GM23338 (cell line): ENCODE results near the gene PTPN6. TPM values are rescaled to one million over a fixed set of nuclear protein-coding genes. Genes with fewer than 3 reads are reported as not detected.

ENCODE experiments used
- ATAC-seq: fragments of 200-7000 bp; cut with Tn5 transposase; 3 replicates; pipeline ENCODE4 v1.9.1; 2020
- DNase-seq: peaks from one replicate; pipeline ENCODE4 v3.0.0-alpha.2; 2015; ENCODE audit warnings: low spot score
- H2AFZ ChIP-seq: fragments of 200-600 bp; sonication (generic); 2 replicates; pipeline ENCODE4 v1.8.0; 2016; ENCODE audit warnings: antibody characterized with exemption, mild to moderate bottlenecking, moderate library complexity
- H3F3A ChIP-seq: fragments of 200-600 bp; sonication (generic); replicated peaks from 2 replicates; pipeline ENCODE4 v1.8.0; 2017; ENCODE audit warnings: antibody characterized with exemption, mixed run types, low read depth
- H3K27ac ChIP-seq: fragments of 200-600 bp; sonication (generic); 2 replicates; pipeline ENCODE4 v1.6.1; 2016; ENCODE audit warnings: low read depth
- H3K27me3 ChIP-seq: fragments of 200-600 bp; sonication (generic); 2 replicates; pipeline ENCODE4 v1.8.0; 2016; ENCODE audit warnings: mild to moderate bottlenecking, mixed run types, moderate library complexity; ENCODE audit not compliant: insufficient read depth
- H3K36me3 ChIP-seq: fragments of 200-600 bp; sonication (generic); 2 replicates; pipeline ENCODE4 v1.8.0; 2016; ENCODE audit warnings: mild to moderate bottlenecking; ENCODE audit not compliant: insufficient read depth
- H3K4me1 ChIP-seq: fragments of 200-600 bp; sonication (generic); 2 replicates; pipeline ENCODE4 v1.8.0; 2016; ENCODE audit warnings: mild to moderate bottlenecking, moderate library complexity; ENCODE audit not compliant: insufficient read depth
- H3K4me2 ChIP-seq: fragments of 200-600 bp; sonication (generic); 2 replicates; pipeline ENCODE4 v1.7.1; 2017; ENCODE audit warnings: mixed run types
- H3K4me3 ChIP-seq: fragments of 200-600 bp; sonication (generic); 2 replicates; pipeline ENCODE4 v1.6.1; 2016; ENCODE audit warnings: mixed run types
- H3K79me2 ChIP-seq: fragments of 200-600 bp; sonication (generic); replicated peaks from 2 replicates; pipeline ENCODE4 v1.8.0; 2017; ENCODE audit warnings: mild to moderate bottlenecking; ENCODE audit not compliant: insufficient read depth
- H3K9me2 ChIP-seq: fragments of 200-600 bp; sonication (generic); 2 replicates; pipeline ENCODE4 v1.8.0; 2017; ENCODE audit not compliant: insufficient read depth
- H4K20me1 ChIP-seq: fragments of 200-600 bp; sonication (generic); replicated peaks from 2 replicates; pipeline ENCODE4 v1.8.0; 2017; ENCODE audit warnings: mild to moderate bottlenecking; ENCODE audit not compliant: insufficient read depth
- H3K27ac Mint-ChIP-seq: 2 replicates; pipeline ENCODE4 v1.8.0; 2020; ENCODE audit warnings: inconsistent platforms, mild to moderate bottlenecking, moderate library complexity, mixed read lengths
- H3K27me3 Mint-ChIP-seq: 3 replicates; pipeline ENCODE4 v1.8.0; 2022; ENCODE audit warnings: low read depth, mild to moderate bottlenecking, moderate library complexity, mixed read lengths, inconsistent platforms; ENCODE audit not compliant: insufficient read depth, poor library complexity
- H3K36me3 Mint-ChIP-seq: 3 replicates; pipeline ENCODE4 v1.8.0; 2021; ENCODE audit warnings: low read depth, mild to moderate bottlenecking, inconsistent platforms, moderate library complexity, mixed read lengths
- H3K4me1 Mint-ChIP-seq: 3 replicates; pipeline ENCODE4 v1.8.0; 2020; ENCODE audit warnings: mild to moderate bottlenecking, inconsistent platforms, mixed read lengths
- H3K4me3 Mint-ChIP-seq: 3 replicates; pipeline ENCODE4 v1.8.0; 2021; ENCODE audit warnings: moderate library complexity, mild to moderate bottlenecking, inconsistent platforms, mixed read lengths
- H3K9me3 Mint-ChIP-seq: 3 replicates; pipeline ENCODE4 v1.8.0; 2020; ENCODE audit warnings: moderate library complexity, mild to moderate bottlenecking, inconsistent platforms, mixed read lengths
- ETS1 ChIP-seq: IDR thresholded peaks from 2 replicates; pipeline ENCODE4 v1.6.1; 2016; ENCODE audit warnings: antibody characterized with exemption
- EZH2phosphoT487 ChIP-seq: fragments of 200-600 bp; sonication (generic); IDR thresholded peaks from one replicate; pipeline ENCODE4 v1.8.1; 2018; ENCODE audit warnings: antibody characterized with exemption; ENCODE audit not compliant: unreplicated experiment
- JUNB ChIP-seq: IDR thresholded peaks from one replicate; pipeline ENCODE4 v1.6.1; 2016; ENCODE audit warnings: antibody characterized with exemption; ENCODE audit not compliant: unreplicated experiment
- POLR2AphosphoS5 ChIP-seq: IDR thresholded peaks from 2 replicates; pipeline ENCODE4 v1.6.1; 2016; ENCODE audit warnings: antibody characterized with exemption, low read depth
- REST ChIP-seq: IDR thresholded peaks from one replicate; pipeline ENCODE4 v1.6.1; 2018; ENCODE audit warnings: antibody characterized with exemption; ENCODE audit not compliant: unreplicated experiment
- polyA plus RNA-seq: library from polyadenylated mRNA; unstranded; fragments of >200 nt; fragmentation: Nextera tagmentation; extraction: Ambion mirVana; gene quantifications from 2 replicates; pipeline ENCODE4 v1.2.1, GENCODE V29; 2016
- total RNA-seq: library from RNA; depleted of rRNA; stranded (reverse); fragments of >200 nt; shearing (Covaris generic); gene quantifications from 2 replicates; pipeline ENCODE4 v1.2.3, GENCODE V29; 2014

Gene PTPN6
- total and polyA plus RNA-seq, 2 experiments from 2014 or later, result 25.3 to 35.4 TPM

- Mint-ChIP-seq H3K4me3 (peak overlapping the region; percentile 97), H3K27ac (no peak overlapping the region), H3K27me3 (peaks cover 17% of the 10 kb centered on the region), H3K36me3 (peaks cover 44% of the 10 kb centered on the region), H3K9me3 (no peaks in the 10 kb centered on the region), H3K4me1 (peaks cover 39% of the 10 kb centered on the region)
- no peaks in the 10 kb centered on the region for H3K27me3 ChIP-seq
- 0 out of 2 replicates have a peak, but pooled peaks cover 15% of the 10 kb centered on the region for H3F3A ChIP-seq
- H3K4me3 ChIP-seq, result peak overlapping the region; percentile 92; the same call in 1 of the 2 replicates
- peaks cover 6% of the 10 kb centered on the region for H3K36me3 ChIP-seq
- H3K27ac ChIP-seq, result no peak overlapping the region
- H3K9me2 ChIP-seq, result no peaks in the 10 kb centered on the region
- H3K4me2 ChIP-seq, result peak overlapping the region; percentile 98
- peaks cover 8% of the 10 kb centered on the region for H3K79me2 ChIP-seq
- TF ChIP-seq REST (no peak), POLR2AphosphoS5 (no peak), ETS1 (no peak), EZH2phosphoT487 (no peak)
- no peak overlapping the region for H2AFZ ChIP-seq
- peaks cover 19% of the 10 kb centered on the region for H3K4me1 ChIP-seq
- no peaks in the 10 kb centered on the region for H4K20me1 ChIP-seq
- no peak for ATAC-seq
- no peak for DNase-seq
These were observed 35.3 kb upstream of the PTPN6 start for GRCh38 chr12:6915789-6916285.

GRCh38 chr12:6916426-6917200 lies 34.5 kb upstream of the PTPN6 start:
- Histone ChIP-seq H3K9me2 (no peaks in the 10 kb centered on the region), H3K4me2 (no peak overlapping the region), H2AFZ (no peak overlapping the region), H3K79me2 (peaks cover 8% of the 10 kb centered on the region), H3K4me3 (no peak overlapping the region), H3K27me3 (no peaks in the 10 kb centered on the region), H4K20me1 (no peaks in the 10 kb centered on the region), H3F3A (0 out of 2 replicates have a peak, but pooled peaks cover 15% of the 10 kb centered on the region), H3K4me1 (peaks cover 19% of the 10 kb centered on the region), H3K36me3 (peaks cover 6% of the 10 kb centered on the region), H3K27ac (no peak overlapping the region)
- Mint-ChIP-seq H3K4me3 (peak overlapping the region; percentile 97), H3K27me3 (peaks cover 17% of the 10 kb centered on the region), H3K27ac (no peak overlapping the region), H3K36me3 (peaks cover 50% of the 10 kb centered on the region), H3K4me1 (peaks cover 39% of the 10 kb centered on the region), H3K9me3 (no peaks in the 10 kb centered on the region)
- ATAC-seq, result no peak
- DNase-seq, result no peak
- TF ChIP-seq JUNB, result no peak
